Right cardiac atrium (tissue), 5 donors: Measurements from ENCODE around the gene NCDN. TPM values are rescaled to one million over a fixed set of nuclear protein-coding genes. Genes with fewer than 3 reads are reported as not detected.

Source experiments
- ATAC-seq, 2 donors: fragments of 200-7000 bp; cut with Tn5 transposase; one replicate each; pipeline versions ENCODE4 v1.8.0 to v1.9.1; 2020; ENCODE audit warnings: moderate library complexity in 2 of 2, mild to moderate bottlenecking in 1 of 2
- DNase-seq, 3 donors: peaks; one replicate each; pipeline ENCODE4 v3.0.0-alpha.2; 2020
- H3K27ac ChIP-seq: one replicate; pipeline ENCODE4 v1.5.1; 2013; ENCODE audit warnings: mild to moderate bottlenecking, low read length, control low read depth, moderate library complexity
- H3K27me3 ChIP-seq: one replicate; pipeline ENCODE4 v1.6.1; 2013; ENCODE audit not compliant: control insufficient read depth, insufficient read depth
- H3K4me1 ChIP-seq: one replicate; pipeline ENCODE4 v1.6.1; 2013; ENCODE audit warnings: low read length; ENCODE audit not compliant: control insufficient read depth, insufficient read depth
- H3K4me3 ChIP-seq: one replicate; pipeline ENCODE4 v1.5.1; 2013; ENCODE audit warnings: low read length, control low read depth
- H3K9me3 ChIP-seq: one replicate; pipeline ENCODE4 v1.6.1; 2013; ENCODE audit warnings: low read length; ENCODE audit not compliant: control insufficient read depth
- WGBS: extraction: QIAGEN DNeasy Blood & Tissue Kit; methylation state at CpG from one replicate; pipeline ENCODE4 v1.1.7; 2013; 5-methylcytosine and 5-hydroxymethylcytosine counted together
- intact Hi-C, 4 donors: fragments of 100-400 bp; cut with DNase I; formaldehyde crosslinking; loops; one replicate each; pipeline versions ENCODE4 v1.11.0 to v1.14.0; 2022 to 2023
- long read RNA-seq, 4 donors: library from polyadenylated mRNA; unstranded; transcript quantifications; one replicate each; pipeline ENCODE4 v2.0.0, GENCODE V29; 2020 to 2021
- polyA plus RNA-seq: library from polyadenylated mRNA; stranded (reverse); fragments of 200-250 nt; gene quantifications from one replicate; pipeline ENCODE4 v1.2.3, GENCODE V29; 2013
- total RNA-seq, 4 donors: library from RNA; stranded (reverse); fragmentation: NEBNext Ultra II Directional; extraction: Animal tissue kit (Norgen Biotek cat#: 25700); gene quantifications; one replicate each; pipeline ENCODE4 v1.2.1, GENCODE V29; 2021
- donor health status: healthy with polysubstance abuse.
- donor health status: DM: no; HTN: yes; CAD: no.
- donor health status: DM: no; HTN: no; CAD: no.
- donor health status: DM: no; HTN: yes; CAD: no; lungs with severe emphysema.
- donor health status: DM: yes; HTN: yes; CAD: no.

Gene NCDN
- total RNA-seq (10 to 100 TPM; 26.4 to 41.6 (median 35.1) TPM), polyA plus RNA-seq (21.2 TPM)
- long read RNA-seq, donor 1, transcript NCDN-201 (8 exons, 3,433 nt): major isoform, 27 of 115 reads
- long read RNA-seq, donor 1, transcript NCDN-202 (7 exons, 3,683 nt): minor isoform, 17 of 115 reads
- long read RNA-seq, donor 1, partial matches to known transcripts: 48 of 115 reads
- long read RNA-seq, donor 1, other reads (novel, unspliced or antisense): 22 of 115 reads
- long read RNA-seq, donor 2, transcript NCDN-202 (7 exons, 3,683 nt): minor isoform, 6 of 53 reads
- long read RNA-seq, donor 2, transcript NCDN-201 (8 exons, 3,433 nt): major isoform, 17 of 53 reads
- long read RNA-seq, donor 2, partial matches to known transcripts: 29 of 53 reads
- long read RNA-seq, donor 2, other reads (novel, unspliced or antisense): 1 of 53 reads
- long read RNA-seq, donor 3, transcript NCDN-202 (7 exons, 3,683 nt): major isoform, 26 of 90 reads
- long read RNA-seq, donor 3, transcript NCDN-201 (8 exons, 3,433 nt): minor isoform, 23 of 90 reads
- long read RNA-seq, donor 3, partial matches to known transcripts: 23 of 90 reads
- long read RNA-seq, donor 3, other reads (novel, unspliced or antisense): 18 of 90 reads
- long read RNA-seq, donor 4, transcript NCDN-201 (8 exons, 3,433 nt): major isoform, 18 of 76 reads
- long read RNA-seq, donor 4, transcript NCDN-202 (7 exons, 3,683 nt): minor isoform, 14 of 76 reads
- long read RNA-seq, donor 4, partial matches to known transcripts: 33 of 76 reads
- long read RNA-seq, donor 4, other reads (novel, unspliced or antisense): 11 of 76 reads

- under 1% methylated on average over 58 of the region's 58 CpGs for WGBS
- H3K27me3 ChIP-seq: no peaks in the 10 kb centered on the region
- intact Hi-C loops: no loop called here
- peak within 1 kb of the TSS; percentile 84 for H3K27ac ChIP-seq
- H3K4me1 ChIP-seq: no peaks in the 10 kb centered on the region
- peak within 1 kb of the TSS; percentile 56 for H3K4me3 ChIP-seq
- peak; percentile 97 to 99 (median 98) for DNase-seq
- ATAC-seq: peak; percentile 97
- no peaks in the 10 kb centered on the region for H3K9me3 ChIP-seq
Observed at GRCh38 chr1:35557611-35558373, at the start of gene NCDN. Gene NCDN (plus strand): TSS chr1:35557799. CDS start chr1:35558191, 392 bp downstream.

GRCh38 chr1:35507947-35508346 lies 49.7 kb upstream of the NCDN start:
- ATAC-seq (no peak), DNase-seq (no peak)
- no peak overlapping the region for H3K27ac ChIP-seq
- no peaks in the 10 kb centered on the region for H3K9me3 ChIP-seq
- H3K4me3 ChIP-seq: no peak overlapping the region
- H3K27me3 ChIP-seq: no peaks in the 10 kb centered on the region
- intact Hi-C loops: no loop called here
- peaks cover 14% of the 10 kb centered on the region for H3K4me1 ChIP-seq

- Histone ChIP-seq H3K4me3 (no peak overlapping the region), H3K4me1 (peaks cover 14% of the 10 kb centered on the region), H3K27ac (no peak overlapping the region), H3K9me3 (no peaks in the 10 kb centered on the region), H3K27me3 (no peaks in the 10 kb centered on the region)
- WGBS: 85% methylated on average over 3 of the region's 3 CpGs
- intact Hi-C loops: no loop called here
- ATAC-seq (no peak), DNase-seq (no peak)
Observed at GRCh38 chr1:35509558-35509957, 48.0 kb upstream of the NCDN start.

- DNase-seq (no peak), ATAC-seq (no peak)
- H3K4me1 ChIP-seq: peaks cover 14% of the 10 kb centered on the region
- intact Hi-C loops: no loop called here
- 96% methylated on average over 2 of the region's 2 CpGs for WGBS
- H3K27me3 ChIP-seq: no peaks in the 10 kb centered on the region
- no peak overlapping the region for H3K27ac ChIP-seq
- no peaks in the 10 kb centered on the region for H3K9me3 ChIP-seq
- H3K4me3 ChIP-seq: no peak overlapping the region
Observed at GRCh38 chr1:35511305-35511704, 46.3 kb upstream of the NCDN start.

GRCh38 chr1:35518183-35518582 lies 39.4 kb upstream of the NCDN start:
- DNase-seq (no peak), ATAC-seq (no peak)
- H3K4me1 ChIP-seq: no peaks in the 10 kb centered on the region
- H3K27ac ChIP-seq: no peak overlapping the region
- H3K27me3 ChIP-seq: no peaks in the 10 kb centered on the region
- 98% methylated on average over 3 of the region's 3 CpGs for WGBS
- H3K9me3 ChIP-seq: no peaks in the 10 kb centered on the region
- no peak overlapping the region for H3K4me3 ChIP-seq
- intact Hi-C loops: no loop called here

- no peak overlapping the region for H3K4me3 ChIP-seq
- H3K27ac ChIP-seq: no peak overlapping the region
- no peaks in the 10 kb centered on the region for H3K27me3 ChIP-seq
- DNase-seq: no peak
- ATAC-seq: no peak
- intact Hi-C loops: no loop called here
- no peaks in the 10 kb centered on the region for H3K4me1 ChIP-seq
- WGBS: 56% methylated on average over 2 of the region's 2 CpGs
- H3K9me3 ChIP-seq: no peaks in the 10 kb centered on the region
Observed at GRCh38 chr1:35519432-35519831, 38.2 kb upstream of the NCDN start.

- no peak overlapping the region for H3K27ac ChIP-seq
- DNase-seq (no peak), ATAC-seq (no peak)
- no peaks in the 10 kb centered on the region for H3K9me3 ChIP-seq
- no peaks in the 10 kb centered on the region for H3K4me1 ChIP-seq
- intact Hi-C loops: no loop called here
- H3K27me3 ChIP-seq: no peaks in the 10 kb centered on the region
- 96% methylated on average over 2 of the region's 2 CpGs for WGBS
- H3K4me3 ChIP-seq: no peak overlapping the region
Observed at GRCh38 chr1:35524106-35524505, 33.5 kb upstream of the NCDN start.

- WGBS: 80% methylated on average over 5 of the region's 5 CpGs
- intact Hi-C loops: no loop called here
- no peak overlapping the region for H3K27ac ChIP-seq
- no peak for DNase-seq
- H3K27me3 ChIP-seq: no peaks in the 10 kb centered on the region
- ATAC-seq: no peak
- peaks cover 5% of the 10 kb centered on the region for H3K4me1 ChIP-seq
- no peak overlapping the region for H3K4me3 ChIP-seq
- H3K9me3 ChIP-seq: no peaks in the 10 kb centered on the region
Observed at GRCh38 chr1:35530168-35530567, 27.4 kb upstream of the NCDN start.

GRCh38 chr1:35530946-35531345 lies 26.7 kb upstream of the NCDN start:
- DNase-seq (no peak), ATAC-seq (peak; percentile 21 to 70)
- 99% methylated on average over 2 of the region's 2 CpGs for WGBS
- intact Hi-C loops: no loop called here
- H3K4me3 ChIP-seq: no peak overlapping the region
- no peaks in the 10 kb centered on the region for H3K27me3 ChIP-seq
- peaks cover 5% of the 10 kb centered on the region for H3K4me1 ChIP-seq
- no peaks in the 10 kb centered on the region for H3K9me3 ChIP-seq
- H3K27ac ChIP-seq: no peak overlapping the region

- no peak overlapping the region for H3K4me3 ChIP-seq
- H3K27me3 ChIP-seq: no peaks in the 10 kb centered on the region
- ATAC-seq: peak; percentile 11 to 23
- no peaks in the 10 kb centered on the region for H3K9me3 ChIP-seq
- H3K4me1 ChIP-seq: peaks cover 5% of the 10 kb centered on the region
- intact Hi-C loops: no loop called here
- DNase-seq: peak in 1 of 3 donors; percentile 34
- WGBS: 66% methylated on average over 6 of the region's 6 CpGs
- no peak overlapping the region for H3K27ac ChIP-seq
Observed at GRCh38 chr1:35531368-35531767, 26.2 kb upstream of the NCDN start.
